GM18520 (cell line): ENCODE results near the gene KRTAP23-1.

Source experiments
- ATAC-seq: cut with Tn5 transposase; IDR thresholded peaks from one replicate; pipeline ENCODE4 v1.9.1; 2021; ENCODE audit not compliant: unreplicated experiment

The KRTAP23-1 gene, protein sequence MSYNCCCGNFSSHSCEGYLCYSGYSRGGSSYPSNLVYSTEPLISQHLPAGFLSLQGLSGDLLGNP

DNA sequence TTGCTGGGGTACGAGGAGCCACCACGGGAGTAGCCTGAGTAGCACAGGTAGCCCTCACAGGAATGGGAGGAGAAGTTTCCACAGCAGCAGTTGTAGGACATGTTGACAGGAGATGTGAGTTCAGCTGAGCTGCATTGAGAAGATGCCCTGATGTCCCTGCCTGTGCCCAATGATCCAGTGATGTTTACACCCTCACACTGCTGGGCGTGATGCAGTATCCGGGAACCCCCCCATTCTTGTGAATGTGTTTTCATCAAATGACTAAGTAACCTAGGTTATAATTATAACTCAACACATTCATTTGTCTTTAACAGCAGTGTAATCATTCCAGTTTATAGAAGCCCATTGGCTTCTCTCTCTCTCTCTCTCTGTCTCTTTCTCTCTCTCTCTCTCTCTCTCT, at the start of gene KRTAP23-1:
TSS of gene KRTAP23-1 (minus strand) at position 101 of the 400 bp plus-strand sequence. CDS start at position 101, 0 bp downstream.
- ATAC-seq: no peak

DNA sequence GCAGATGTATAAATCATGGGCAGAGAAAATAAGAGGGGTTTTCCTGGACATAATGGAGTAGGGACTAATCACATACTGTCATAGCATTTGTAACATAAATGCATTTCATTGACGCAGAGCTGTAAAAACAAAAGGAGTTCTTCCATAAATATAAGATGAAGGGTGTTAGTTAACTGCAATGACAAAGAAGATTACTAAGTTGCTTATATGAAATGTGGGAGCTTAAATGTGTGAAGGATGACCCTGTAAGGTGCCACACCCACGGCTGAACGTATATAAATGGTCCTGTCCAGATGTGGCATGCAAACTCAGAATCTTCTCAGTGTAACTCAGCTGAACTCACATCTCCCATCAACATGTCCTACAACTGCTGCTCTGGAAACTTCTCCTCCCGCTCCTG, 47.3 kb upstream of the KRTAP23-1 start, which contains the start of gene KRTAP13-1:
TSS of gene KRTAP13-1 (plus strand) at position 301 of the 400 bp plus-strand sequence. CDS start at position 357, 56 bp downstream.
- ATAC-seq: no peak

DNA sequence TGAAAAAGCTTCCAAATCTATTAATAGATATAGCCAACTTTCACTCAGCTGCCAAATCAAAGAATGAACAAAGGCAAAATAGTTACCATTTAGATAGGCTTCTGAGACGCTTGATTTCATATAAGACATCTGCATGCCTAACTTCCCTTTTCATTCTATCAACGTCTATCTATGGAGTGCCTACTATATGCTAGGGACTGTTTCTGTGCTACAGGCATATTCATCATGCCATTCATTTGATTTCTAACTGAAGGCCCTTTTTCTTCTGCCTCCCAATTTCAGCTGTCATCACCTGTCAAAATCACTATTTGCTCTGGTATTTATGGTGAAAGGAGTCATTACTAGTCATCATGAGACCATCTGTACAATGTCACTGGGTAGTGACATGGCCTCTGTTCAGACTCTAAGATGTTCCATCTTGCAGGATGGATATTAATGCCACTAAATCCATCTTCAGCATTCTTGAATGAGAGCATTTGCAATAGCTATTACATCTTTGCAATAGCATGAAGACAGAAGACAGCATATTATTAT, 43.2 kb upstream of the KRTAP23-1 start:
- no peak for ATAC-seq

DNA sequence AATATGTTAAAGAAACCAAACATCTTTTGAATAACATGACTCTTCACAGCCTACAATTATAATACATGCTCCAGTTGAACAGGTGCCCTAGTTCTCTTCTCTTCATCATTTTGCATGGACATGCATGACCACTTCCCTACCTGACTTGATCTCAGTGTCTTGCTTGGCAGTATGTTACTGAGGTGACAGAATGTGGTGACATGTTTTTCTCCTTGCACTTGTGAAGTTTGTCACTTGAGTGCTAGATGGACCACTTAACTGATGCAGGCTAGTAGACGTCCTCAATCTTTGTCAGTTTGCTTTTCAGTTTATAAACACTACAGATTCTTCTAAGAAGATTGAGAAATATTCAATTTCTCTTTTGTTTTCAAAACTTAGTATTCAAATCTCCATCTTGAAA, 33.8 kb upstream of the KRTAP23-1 start:
- no peak for ATAC-seq

DNA sequence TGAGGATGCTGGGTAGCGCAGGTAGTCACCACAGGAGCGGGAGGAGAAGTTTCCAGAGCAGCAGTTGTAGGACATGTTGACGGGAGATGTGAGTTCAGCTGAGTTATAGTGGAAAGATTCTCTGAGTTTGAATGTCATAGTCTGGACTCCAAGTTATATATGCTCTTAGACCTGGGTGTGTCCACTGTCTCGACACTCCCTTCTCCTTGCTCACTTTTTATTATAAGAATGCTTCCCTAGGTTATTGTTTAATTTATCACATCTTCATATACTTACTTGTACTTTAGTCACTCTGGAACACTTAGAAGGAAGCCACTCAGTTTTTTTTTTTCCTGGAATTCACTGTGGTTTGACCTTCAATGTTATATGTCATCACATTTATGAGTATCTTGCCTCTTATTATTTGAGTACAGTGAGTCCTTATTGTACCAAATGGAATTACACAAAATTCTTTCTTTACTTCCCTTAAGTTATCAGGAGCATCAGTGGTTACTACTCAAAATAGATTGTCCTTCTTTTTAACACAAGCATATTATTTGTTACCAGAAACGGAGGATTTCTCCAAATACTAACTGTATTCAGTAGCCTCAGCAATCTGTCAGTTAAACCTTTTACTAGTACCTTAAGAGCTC, 23.8 kb upstream of the KRTAP23-1 start, which contains the start of gene KRTAP13-2:
TSS of gene KRTAP13-2 (minus strand) at position 133 of the 632 bp plus-strand sequence. CDS start at position 75, 58 bp downstream.
- no peak for ATAC-seq

DNA sequence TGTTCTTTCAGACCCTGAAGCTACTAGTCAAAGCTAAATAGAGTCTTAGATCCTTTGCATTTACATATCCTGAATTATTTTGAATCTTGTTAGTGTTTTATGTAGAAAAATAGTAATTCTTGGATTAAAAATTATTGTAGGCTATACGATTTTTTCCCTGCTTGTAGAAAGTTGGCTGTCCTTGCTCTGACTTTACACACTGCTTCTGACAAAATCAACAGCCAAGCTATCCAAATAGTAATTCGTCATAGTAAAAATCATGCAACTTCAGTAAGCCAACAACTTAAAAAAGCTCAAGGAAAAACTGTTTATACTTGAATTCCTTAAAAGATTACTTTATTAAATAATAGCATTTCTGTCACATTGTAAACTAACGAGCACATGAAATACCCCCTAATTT, 7.5 kb upstream of the KRTAP23-1 start:
- ATAC-seq: no peak

DNA sequence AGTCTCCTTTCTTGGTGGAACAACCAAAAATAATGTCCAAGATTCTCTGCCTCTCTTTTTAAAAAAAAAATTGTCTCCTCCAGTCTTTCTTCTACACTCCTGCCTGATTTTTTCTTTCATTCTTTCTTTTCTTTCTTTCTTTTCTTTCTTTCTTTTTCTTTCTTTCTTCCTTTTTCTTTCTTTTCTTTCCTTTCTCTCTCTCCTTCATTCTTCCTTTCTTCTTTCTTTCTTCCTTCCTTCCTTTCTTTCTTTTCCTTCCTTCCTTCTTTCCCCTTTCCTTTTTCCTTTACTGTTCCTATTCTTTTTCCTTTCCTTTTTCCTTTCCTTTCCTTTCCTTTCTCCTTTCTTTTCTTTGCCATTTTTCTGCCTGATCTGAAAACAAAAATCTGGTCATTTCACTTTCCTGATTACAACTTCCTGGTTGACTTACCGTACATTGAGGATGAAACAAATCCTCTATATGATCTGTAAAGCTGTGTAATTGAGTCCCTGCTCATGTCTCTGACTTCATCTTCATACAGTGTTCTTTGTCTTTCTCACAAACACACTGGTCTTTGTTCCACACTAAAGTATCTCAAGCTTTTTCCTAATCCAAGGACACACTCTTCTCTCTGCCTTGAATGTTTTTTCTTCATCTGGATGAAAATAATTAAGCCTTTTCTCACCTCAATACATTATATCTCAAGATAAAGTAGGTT, 6.1 kb upstream of the KRTAP23-1 start:
- ATAC-seq: no peak

DNA sequence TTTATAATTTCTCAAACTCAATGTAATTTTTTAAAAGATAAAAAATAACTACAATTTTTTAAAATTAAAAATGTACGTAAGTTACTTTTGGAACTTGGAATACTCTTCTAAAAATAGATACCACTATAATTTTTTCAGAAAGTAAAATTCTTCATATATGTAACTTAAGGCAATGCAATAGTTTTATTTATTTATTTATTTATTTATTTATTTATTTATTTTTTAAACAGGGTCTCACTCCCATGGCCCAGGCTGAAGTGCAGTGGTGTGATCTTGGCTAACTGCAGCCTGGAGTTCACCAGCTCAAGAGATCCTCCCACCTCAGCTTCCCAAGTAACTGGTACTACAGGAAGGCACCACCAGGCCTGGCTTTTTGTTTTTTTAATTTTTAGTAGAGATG, 3.1 kb upstream of the KRTAP23-1 start:
- no peak for ATAC-seq

DNA sequence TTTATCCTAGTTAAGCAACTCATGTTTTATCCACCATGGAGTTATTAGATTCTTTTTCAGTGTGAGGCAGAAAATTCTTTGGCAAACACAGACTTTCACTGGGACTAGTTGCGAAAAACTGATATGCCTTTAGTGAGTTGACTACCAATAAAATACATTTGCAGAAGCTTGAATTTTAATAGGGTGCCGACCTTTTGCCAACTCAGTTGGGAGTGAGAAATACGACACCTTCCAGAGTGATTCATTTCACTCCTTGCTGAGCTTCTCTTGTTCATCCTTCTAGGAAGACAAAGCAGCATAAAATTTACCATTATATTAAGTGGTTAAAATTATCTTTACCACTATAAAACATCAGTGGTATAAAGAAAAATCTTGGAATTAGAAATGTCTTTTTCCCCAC, 1.2 kb upstream of the KRTAP23-1 start:
- no peak for ATAC-seq

DNA sequence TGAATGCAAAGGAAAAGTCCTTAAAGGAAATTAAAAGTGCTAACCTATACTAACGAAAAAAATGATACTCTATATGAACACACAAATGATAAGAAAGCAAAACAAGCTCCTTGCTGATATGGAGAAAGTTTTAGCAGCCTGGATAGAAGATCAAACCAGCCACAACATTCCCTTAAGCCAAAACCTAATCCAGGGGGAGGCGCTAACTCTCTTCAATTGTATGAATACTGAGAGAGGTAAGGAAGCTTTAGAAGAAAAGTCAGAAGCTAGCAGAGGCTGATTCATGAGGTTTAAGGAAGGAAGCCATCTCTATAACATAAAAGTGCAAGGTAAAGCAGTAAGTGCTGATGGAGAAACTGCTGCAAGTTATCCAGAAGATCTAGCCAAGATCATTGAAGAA, 3.4 kb downstream of the KRTAP23-1 start:
- no peak for ATAC-seq

DNA sequence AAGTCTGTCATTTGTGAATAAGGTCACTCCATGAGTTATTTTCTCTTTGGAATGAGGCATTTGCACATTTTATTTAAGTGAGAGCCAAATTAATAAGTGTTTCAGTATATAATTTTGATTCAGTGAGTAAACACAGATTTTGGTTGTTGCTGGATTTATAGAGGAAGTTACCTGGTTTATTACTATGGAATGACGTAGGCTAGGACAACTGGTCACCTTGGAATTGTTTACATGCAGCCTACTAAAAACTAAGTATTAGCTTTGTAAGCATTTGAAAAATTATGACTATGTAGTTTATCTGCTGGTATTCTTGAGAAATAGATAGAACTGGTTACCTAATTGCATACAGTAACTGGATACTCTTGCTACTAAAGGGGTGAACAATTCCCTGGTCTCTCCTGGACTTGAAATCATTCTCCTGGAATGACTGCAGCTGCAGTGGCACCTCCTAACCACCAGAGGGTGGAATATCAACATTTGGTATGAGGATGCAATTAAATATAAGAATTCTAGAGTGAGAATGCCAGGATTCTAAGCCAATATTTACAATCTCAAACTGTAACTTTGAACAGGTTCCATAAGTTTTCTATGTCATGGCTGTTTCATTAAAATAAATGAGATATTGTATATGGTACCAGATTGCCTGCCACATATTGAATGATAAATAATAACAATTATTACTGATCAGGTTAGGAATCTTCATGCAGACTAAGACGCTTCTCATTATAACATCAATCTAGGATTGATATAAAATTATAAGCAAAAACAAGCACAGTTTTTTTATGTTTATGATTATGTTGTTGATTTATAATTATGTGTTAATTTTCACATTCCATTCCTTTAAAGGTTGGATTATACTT, 7.5 kb downstream of the KRTAP23-1 start:
- no peak for ATAC-seq

DNA sequence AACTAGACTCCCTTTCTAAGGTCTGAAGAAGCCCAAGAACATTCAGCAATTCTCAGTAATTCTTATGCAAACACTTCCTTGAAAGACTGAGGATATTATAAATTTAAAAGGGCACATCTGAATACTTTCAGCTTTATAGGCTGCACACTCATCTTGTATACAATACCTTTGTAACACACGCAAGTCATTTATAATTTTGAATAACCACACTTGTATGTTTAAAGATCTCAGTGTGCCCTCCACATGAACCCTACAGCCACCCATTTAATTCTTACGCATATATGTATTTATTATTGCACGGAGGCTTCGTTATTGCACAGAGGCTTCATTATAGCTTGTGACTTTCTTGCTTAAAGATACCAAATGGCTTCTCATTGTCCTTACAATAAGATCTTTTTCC, 9.7 kb downstream of the KRTAP23-1 start:
- no peak for ATAC-seq

DNA sequence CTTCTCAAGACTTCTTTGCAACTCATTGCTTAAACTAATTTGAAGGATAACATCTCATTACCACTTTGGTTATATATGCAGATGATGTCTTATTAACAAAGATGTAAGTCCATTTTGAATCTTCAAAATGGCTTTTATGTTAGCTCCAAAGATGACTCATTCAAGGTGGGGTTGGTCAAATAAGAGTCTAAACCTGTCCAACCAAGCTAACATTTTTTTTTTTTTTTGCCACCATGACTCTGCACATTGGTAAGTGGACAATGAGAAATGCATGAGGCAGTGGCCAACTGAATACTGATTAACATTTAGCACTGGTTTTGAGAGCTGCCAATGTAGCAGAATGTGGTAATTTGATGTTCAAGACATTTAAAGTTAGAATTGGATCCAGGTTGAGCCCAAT, 10.6 kb downstream of the KRTAP23-1 start:
- ATAC-seq: no peak

DNA sequence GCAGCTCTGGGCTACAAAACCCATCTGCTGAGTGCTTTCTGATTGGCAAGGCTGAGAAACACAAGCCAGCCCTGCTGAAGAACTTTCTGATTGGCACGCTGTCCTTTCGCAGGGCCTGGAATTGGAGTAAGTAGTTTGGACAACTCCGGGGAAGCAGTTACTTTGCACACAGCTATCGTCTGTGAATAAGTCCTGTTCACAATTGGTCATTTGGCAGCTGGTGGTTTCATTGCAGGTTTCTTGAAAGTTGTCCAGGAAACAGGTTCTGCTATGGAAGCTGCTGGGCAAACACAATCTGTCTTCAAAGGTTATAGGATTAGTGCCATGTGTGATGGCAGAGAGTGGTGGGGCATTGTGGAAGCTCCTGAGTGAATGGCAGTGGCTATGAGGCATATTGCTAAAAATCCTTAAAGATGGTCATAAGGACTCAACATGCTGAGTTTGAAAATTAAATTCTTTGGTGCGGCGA, 11.1 kb downstream of the KRTAP23-1 start, which contains the start of gene KRTAP27-1:
TSS of gene KRTAP27-1 (minus strand) at position 419 of the 469 bp plus-strand sequence. CDS start at position 393, 26 bp downstream.
- ATAC-seq: no peak

DNA sequence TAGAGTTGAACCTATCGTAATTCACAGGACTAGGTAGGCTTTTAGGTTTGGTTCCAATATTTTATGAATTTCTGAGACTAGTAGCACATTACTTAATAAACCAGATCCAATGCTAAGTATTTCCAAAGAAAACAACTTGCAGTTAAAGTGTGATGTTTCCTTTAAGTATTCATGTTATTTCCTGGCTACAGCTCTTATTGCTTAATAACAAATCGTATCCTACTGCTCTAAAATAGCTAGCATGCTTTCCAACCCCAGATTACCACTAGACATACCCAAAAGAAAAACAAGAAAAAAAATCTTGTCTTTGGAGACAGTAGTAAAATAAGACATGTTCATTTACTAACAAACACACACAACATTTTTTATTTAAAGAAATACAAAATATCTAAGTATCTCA, 11.8 kb downstream of the KRTAP23-1 start:
- no peak for ATAC-seq

DNA sequence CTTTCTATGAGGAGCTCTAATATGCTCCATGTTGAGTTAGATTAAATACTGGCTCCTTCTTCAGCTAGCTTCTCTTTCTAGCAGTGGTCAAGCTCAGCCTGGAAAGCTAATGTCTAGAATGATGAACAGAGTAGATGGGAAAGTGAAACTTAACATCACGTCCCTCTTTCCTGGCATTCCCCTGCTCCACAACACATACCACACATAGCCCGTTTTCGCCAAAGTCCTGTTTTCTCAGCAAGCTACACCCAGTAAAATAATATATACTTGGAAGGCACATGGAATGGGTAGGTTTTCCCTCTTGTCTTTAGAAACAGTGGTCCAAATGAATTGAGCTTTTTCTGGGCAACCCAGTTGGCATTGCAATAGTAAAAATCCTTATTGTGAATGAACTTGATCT, 14.7 kb downstream of the KRTAP23-1 start:
- ATAC-seq: no peak

DNA sequence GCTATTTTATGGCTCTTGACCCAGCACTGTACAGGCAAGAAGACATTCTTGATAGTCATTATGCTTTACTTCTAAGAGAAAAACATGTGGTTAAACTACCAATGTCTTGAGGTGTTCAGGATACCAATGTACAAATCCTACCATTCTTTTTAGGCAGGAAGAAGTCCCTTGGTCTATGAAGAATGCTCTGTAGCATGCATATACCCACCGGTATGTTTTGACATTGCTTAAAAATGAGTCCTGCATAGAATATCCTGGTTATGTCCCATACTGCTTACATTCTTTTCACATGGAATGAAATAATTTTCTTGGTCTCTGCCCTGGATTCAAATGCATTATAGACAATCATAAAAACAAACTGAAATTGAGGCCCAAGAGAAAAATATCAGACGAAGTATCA, 15.7 kb downstream of the KRTAP23-1 start:
- ATAC-seq: no peak

DNA sequence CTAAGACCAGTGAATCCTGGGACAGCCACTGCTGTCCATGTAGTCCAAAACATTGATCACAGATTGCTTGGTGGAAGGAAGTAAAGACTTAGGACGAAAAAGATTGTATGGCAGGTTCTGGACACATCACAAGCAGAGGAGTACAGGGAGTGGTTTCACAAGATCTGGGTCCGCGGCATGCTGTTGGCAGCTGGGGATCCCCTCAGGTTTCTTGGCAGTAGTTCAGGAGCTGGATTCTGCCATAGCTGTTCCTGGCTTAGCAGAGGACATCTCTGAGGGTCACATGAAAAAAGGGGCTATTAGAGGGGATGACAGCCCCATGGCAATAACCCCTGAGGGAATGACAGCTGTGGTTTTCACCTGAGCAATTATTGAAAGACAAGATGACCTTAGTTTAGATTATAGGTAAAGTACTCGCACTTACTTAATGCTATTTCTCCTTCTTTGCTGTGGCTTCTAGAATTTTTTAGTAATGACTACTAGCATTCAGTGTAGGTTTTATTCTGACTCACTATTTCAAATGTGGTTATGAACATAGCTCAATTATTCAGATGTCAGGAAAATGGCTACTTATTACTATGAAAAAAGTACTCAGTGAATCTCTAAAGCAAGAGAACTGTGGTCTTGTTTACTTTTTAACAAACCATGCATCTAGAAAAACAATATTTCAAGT, 19.1 kb downstream of the KRTAP23-1 start:
- no peak for ATAC-seq

DNA sequence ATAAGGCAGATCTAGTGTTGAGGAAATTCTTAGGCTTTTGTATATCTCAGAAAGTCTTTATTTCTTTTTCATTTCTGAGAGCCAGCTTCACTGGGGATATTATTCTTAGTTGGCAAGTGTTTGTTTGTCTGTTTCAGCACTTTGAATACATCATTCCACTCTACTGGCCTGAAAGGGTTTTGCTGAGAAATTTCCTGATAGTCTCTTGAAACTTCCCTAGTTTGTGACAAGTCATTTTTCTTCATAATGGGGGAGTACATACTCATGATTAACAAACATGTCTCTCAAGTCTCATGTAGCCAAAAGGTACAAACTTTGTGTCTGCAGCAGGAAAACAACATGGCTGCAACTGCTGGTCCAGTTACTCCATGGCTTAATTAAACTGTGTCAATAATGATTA, 22.0 kb downstream of the KRTAP23-1 start:
- no peak for ATAC-seq

DNA sequence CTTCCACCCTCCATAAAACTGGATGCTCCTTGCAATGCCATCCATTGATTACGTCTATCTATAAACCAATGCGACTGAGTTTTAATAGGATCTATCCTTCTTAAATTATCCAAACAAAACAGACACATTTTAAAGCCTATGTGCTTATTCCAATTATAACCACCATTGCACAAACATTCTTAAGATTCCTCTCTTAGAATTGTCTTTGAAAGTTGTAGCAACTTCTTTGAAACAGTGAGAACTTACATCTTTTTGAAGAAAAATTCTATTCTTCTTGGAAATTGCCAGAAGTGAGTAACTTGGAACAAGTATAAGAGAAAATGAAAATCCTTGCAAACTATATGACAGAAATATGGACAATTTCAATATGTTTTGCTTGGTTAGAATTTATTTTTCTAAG, 28.2 kb downstream of the KRTAP23-1 start, which contains the start of gene KRTAP26-1:
TSS of gene KRTAP26-1 (minus strand) at position 101 of the 400 bp plus-strand sequence. CDS start 280 bp downstream, outside the sequence.
- ATAC-seq: no peak
